ENCODE measurements around the gene LYRM4.

The LYRM4 gene

GRCh38 chr6:5260661-5261544 is at the start of gene LYRM4, which contains the start of gene FARS2:
Gene LYRM4 (minus strand): TSS chr6:5260950. CDS start chr6:5260733, 217 bp downstream.
Gene FARS2 (plus strand): TSS chr6:5261513.
- peak; percentile 59 for DNase-seq

- no peak for DNase-seq
Measured at GRCh38 chr6:5308066-5308465, 47.3 kb upstream of the LYRM4 start.

GRCh38 chr6:5307058-5307457 is 46.3 kb upstream of the LYRM4 start:
- no peak for DNase-seq

- no peak for DNase-seq
Measured at GRCh38 chr6:5305968-5306626, 45.3 kb upstream of the LYRM4 start.

- no peak for DNase-seq
Measured at GRCh38 chr6:5303682-5304081, 42.9 kb upstream of the LYRM4 start.

- no peak for DNase-seq
Measured at GRCh38 chr6:5302995-5303622, 42.4 kb upstream of the LYRM4 start.

GRCh38 chr6:5302220-5302946 is 41.6 kb upstream of the LYRM4 start:
- DNase-seq, result no peak

GRCh38 chr6:5300206-5300764 is 39.5 kb upstream of the LYRM4 start:
- DNase-seq, result no peak

- no peak for DNase-seq
Measured at GRCh38 chr6:5295623-5296022, 34.9 kb upstream of the LYRM4 start.

GRCh38 chr6:5294392-5295211 is 33.9 kb upstream of the LYRM4 start:
- no peak for DNase-seq

GRCh38 chr6:5293692-5294091 is 32.9 kb upstream of the LYRM4 start:
- no peak for DNase-seq

- no peak for DNase-seq
Measured at GRCh38 chr6:5292154-5292553, 31.4 kb upstream of the LYRM4 start.

GRCh38 chr6:5290500-5290899 is 29.8 kb upstream of the LYRM4 start:
- DNase-seq, result no peak

- no peak for DNase-seq
Measured at GRCh38 chr6:5290097-5290496, 29.3 kb upstream of the LYRM4 start.

- no peak for DNase-seq
Measured at GRCh38 chr6:5287966-5288297, 27.2 kb upstream of the LYRM4 start.

- no peak for DNase-seq
Measured at GRCh38 chr6:5287205-5287965, 26.6 kb upstream of the LYRM4 start.

- DNase-seq, result no peak
Measured at GRCh38 chr6:5286780-5287179, 26.0 kb upstream of the LYRM4 start.

GRCh38 chr6:5285526-5285925 is 24.8 kb upstream of the LYRM4 start:
- DNase-seq, result no peak

GRCh38 chr6:5285081-5285480 is 24.3 kb upstream of the LYRM4 start:
- no peak for DNase-seq

- no peak for DNase-seq
Measured at GRCh38 chr6:5282191-5282623, 21.5 kb upstream of the LYRM4 start.

GRCh38 chr6:5280920-5281319 is 20.2 kb upstream of the LYRM4 start:
- no peak for DNase-seq
